Measurements from ENCODE around the gene JTB. TPM values are rescaled to one million over a fixed set of nuclear protein-coding genes. Genes with fewer than 3 reads are reported as not detected.

JTB gene
- total and polyA plus RNA-seq, 9 of the 15 experiments (the other 6 are each of a cell fraction or from before 2014, with no cell fraction given): 24.7 to 308 (median 151) TPM

DNA sequence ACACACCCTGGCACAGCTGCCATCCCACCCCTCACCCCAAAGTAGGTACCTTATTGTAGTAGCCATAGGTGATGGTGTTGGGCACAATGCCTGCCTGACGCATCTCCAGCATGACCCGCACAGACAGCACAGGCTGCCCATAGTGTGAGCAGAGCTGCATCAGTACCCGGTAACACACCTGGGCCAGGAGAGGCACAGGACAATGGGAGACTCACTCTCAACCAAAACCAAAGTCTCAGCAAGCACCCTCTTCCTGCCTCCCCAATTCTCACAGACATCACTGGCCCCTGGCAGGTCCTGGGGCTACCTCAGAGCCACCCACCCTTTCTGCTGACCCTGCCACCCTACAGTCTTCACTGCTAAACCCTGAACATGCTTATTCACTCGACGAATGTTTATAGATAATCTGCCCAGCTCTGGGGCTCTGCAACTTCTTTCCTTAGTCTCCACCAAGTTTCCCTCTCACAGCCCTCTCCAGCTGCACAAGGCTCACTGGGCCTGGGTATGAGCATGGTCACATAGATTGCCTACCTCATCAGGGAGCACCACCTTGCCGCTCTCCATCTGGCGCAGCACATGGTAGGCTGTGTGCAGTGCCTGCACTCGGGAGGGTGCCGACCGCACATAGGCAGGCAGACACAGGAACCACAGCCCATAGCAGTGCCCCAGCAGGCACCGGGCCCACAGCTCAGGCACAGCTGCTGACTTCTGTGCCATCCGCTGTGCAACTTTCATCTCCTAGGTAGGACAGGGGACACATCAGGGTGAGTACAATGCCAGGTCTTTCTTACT lies 41.3 kb downstream of the JTB start:
- Histone ChIP-seq H3K9me3 (replicated peaks; ENCODE audit: control insufficient read depth, insufficient read depth, low read depth, low read length) (no peaks in the 10 kb centered on the region), H3K4me3 (no peak overlapping the region), H3K9me1 (ENCODE audit: control insufficient read depth, insufficient read depth, low read length) (no peaks in the 10 kb centered on the region), H2AFZ (ENCODE audit: low read depth, low read length) (no peak overlapping the region), H3K4me1 (replicated peaks in 1 of 2; ENCODE audit: control insufficient read depth in 2 of 2, insufficient read depth in 2 of 2, low read length in 2 of 2) (no peaks in the 10 kb centered on the region), H3K79me2 (ENCODE audit: control insufficient read depth, insufficient read depth, low read length) (no peaks in the 10 kb centered on the region), H4K20me1 (replicated peaks; ENCODE audit: control insufficient read depth, insufficient read depth, low read length) (no peaks in the 10 kb centered on the region), H3K27ac (ENCODE audit: extremely low read depth, low read depth, low read length) (no peak overlapping the region), H3K36me3 (ENCODE audit: control insufficient read depth, insufficient read depth, low read length) (peaks cover 88% of the 10 kb centered on the region; the same call in 2 of the 3 replicates), H3K27me3 (ENCODE audit: control insufficient read depth in 2 of 2, insufficient read depth in 2 of 2, low read length in 2 of 2) (no peaks in the 10 kb centered on the region), H3K4me2 (ENCODE audit: insufficient read depth, low read length) (no peak overlapping the region), H3K9ac (ENCODE audit: insufficient read depth in 1 of 2, low read depth in 2 of 2, low read length in 2 of 2) (0 out of 4 replicates have a peak overlapping the region, but pooled peaks of 1 of the 2 experiments have one; percentile 28)
- ATAC-seq: no peak
- BruUV-seq (replicated peaks): no TSS peak
- DNase-seq (ENCODE audit: extremely low read depth in 1 of 4, low spot score in 3 of 4): no peak
- CTCF ChIA-PET (ENCODE audit: low intra/inter-chr PET ratio): no interaction called here
- WGBS (ENCODE audit: insufficient coverage, low coverage, missing lambda C conversion rate): 94% methylated on average over 8 of the region's 12 CpGs
- FAIRE-seq: no peak
- peak; percentile 43; the same call in 1 of the 2 replicates for TF ChIP-seq RBFOX2 (IDR thresholded peaks at IDR 0.05; ENCODE audit: low read depth, low read length)
- TF ChIP-seq HIVEP1 (CRISPR knock-in tag; IDR thresholded peaks at IDR 0.05): no peak
- 0 out of 2 replicates have a peak, but pooled peaks have one; percentile 26 for TF ChIP-seq POLR2G (IDR thresholded peaks at IDR 0.05; ENCODE audit: low read depth, low read length)
- intact Hi-C loops (cut with micrococcal nuclease) (no loop called here), in situ Hi-C loops (cut with MboI) (no loop called here)
- POLR2A ChIA-PET: interaction anchor here (2.2 kb wide), 1 partner anchor 13 kb away, joined by 6 read pairs; no protein-coding TSS in a partner anchor

DNA sequence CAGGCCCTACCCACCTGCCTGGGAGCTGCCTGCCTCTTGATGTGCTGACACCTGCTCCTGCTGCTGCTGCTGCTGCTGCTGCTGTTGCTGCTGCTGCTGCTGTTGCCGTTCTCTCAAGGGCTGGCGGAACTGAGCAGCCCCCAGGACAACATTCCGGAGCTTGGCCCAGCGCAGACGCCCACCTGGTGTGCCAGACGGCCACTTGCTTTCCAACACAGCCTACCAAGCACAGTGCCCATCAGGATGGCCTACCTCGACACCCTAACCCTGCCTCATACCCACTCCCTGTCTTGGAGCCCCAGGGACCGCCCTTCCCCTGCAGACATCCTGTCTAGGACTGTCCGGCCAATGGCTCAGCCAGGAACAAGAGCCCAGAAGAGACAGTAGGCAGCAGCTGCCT lies 42.7 kb downstream of the JTB start:
- ChIA-PET CTCF (ENCODE audit: low intra/inter-chr PET ratio) (no interaction called here), POLR2A (interaction anchor here (1.1 to 1.7 kb wide), 4 partner anchors 10 to 12 kb away, joined by 5 to 7 read pairs (median 6); partner anchors contain the start of genes DENND4B and GATAD2B)
- Histone ChIP-seq H3K9me3 (replicated peaks; ENCODE audit: control insufficient read depth, insufficient read depth, low read depth, low read length) (no peaks in the 10 kb centered on the region), H3K27ac (ENCODE audit: extremely low read depth, low read depth, low read length) (no peak overlapping the region), H3K4me1 (replicated peaks in 1 of 2; ENCODE audit: control insufficient read depth in 2 of 2, insufficient read depth in 2 of 2, low read length in 2 of 2) (no peaks in the 10 kb centered on the region), H3K36me3 (ENCODE audit: control insufficient read depth, insufficient read depth, low read length) (peaks cover 87% of the 10 kb centered on the region; the same call in 2 of the 3 replicates), H3K27me3 (ENCODE audit: control insufficient read depth in 2 of 2, insufficient read depth in 2 of 2, low read length in 2 of 2) (no peaks in the 10 kb centered on the region), H3K9ac (ENCODE audit: insufficient read depth in 1 of 2, low read depth in 2 of 2, low read length in 2 of 2) (no peak overlapping the region), H3K9me1 (ENCODE audit: control insufficient read depth, insufficient read depth, low read length) (no peaks in the 10 kb centered on the region), H3K4me3 (no peak overlapping the region), H3K79me2 (ENCODE audit: control insufficient read depth, insufficient read depth, low read length) (no peaks in the 10 kb centered on the region), H4K20me1 (replicated peaks; ENCODE audit: control insufficient read depth, insufficient read depth, low read length) (no peaks in the 10 kb centered on the region), H2AFZ (ENCODE audit: low read depth, low read length) (no peak overlapping the region), H3K4me2 (ENCODE audit: insufficient read depth, low read length) (no peak overlapping the region)
- TF ChIP-seq ZNF133 (CRISPR knock-in tag; IDR thresholded peaks at IDR 0.05) (no peak), RBFOX2 (IDR thresholded peaks at IDR 0.05; ENCODE audit: low read depth, low read length) (peak; percentile 36; the same call in 1 of the 2 replicates)
- in situ Hi-C loops (cut with MboI): no loop called here
- WGBS (ENCODE audit: insufficient coverage, low coverage, missing lambda C conversion rate): 96% methylated on average over 9 of the region's 9 CpGs
- no TSS peak for BruUV-seq (replicated peaks)
- ATAC-seq: no peak
- FAIRE-seq: no peak
- intact Hi-C loops (cut with micrococcal nuclease): no loop called here
- no peak for DNase-seq (ENCODE audit: extremely low read depth in 1 of 4, low spot score in 3 of 4)
